Thyroid gland (tissue), 4 donors: ENCODE results near the gene RGS14.

Experiments used
- POLR2A ChIP-seq, 2 donors: fragments of 450-650 bp; IDR thresholded peaks; one replicate each; pipeline ENCODE4 v1.6.1; 2017; ENCODE audit warnings: antibody characterized with exemption in 2 of 2, mild to moderate bottlenecking in 2 of 2, moderate library complexity in 1 of 2
- TF ChIP-seq, protein P1 (sequence below), 6 experiments: fragments of 200-600 bp in 3 of 6; fragments of 450-650 bp in 3 of 6; sonication (generic) in 3 of 6; IDR thresholded peaks; one replicate each; pipeline ENCODE4 v1.5.1; 2016 to 2019; ENCODE audit warnings: antibody characterized with exemption in 6 of 6, mild to moderate bottlenecking in 2 of 6, inconsistent platforms in 1 of 6, moderate library complexity in 1 of 6

DNA sequence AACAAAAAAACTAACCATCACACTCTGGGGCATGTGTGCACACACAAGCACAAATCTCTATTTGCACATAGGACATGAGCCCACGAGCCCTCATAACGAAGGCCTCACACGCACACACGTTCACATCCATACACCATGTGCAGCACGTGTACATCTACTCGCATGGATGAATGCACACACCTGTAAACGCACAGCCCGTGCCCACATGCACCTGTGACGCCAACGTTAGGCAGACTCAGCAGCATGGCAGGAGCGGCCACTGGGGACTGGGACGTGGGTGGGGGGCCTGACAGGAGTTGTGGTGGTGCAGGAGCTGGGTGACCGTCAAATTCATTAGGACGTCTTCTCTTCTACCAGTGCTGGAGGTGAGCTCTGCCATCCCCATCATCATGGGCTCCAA lies 29.7 kb downstream of the RGS14 start:
- no peak for TF ChIP-seq POLR2A (IDR thresholded peaks at IDR 0.05)
- TF ChIP-seq, protein P1, sequence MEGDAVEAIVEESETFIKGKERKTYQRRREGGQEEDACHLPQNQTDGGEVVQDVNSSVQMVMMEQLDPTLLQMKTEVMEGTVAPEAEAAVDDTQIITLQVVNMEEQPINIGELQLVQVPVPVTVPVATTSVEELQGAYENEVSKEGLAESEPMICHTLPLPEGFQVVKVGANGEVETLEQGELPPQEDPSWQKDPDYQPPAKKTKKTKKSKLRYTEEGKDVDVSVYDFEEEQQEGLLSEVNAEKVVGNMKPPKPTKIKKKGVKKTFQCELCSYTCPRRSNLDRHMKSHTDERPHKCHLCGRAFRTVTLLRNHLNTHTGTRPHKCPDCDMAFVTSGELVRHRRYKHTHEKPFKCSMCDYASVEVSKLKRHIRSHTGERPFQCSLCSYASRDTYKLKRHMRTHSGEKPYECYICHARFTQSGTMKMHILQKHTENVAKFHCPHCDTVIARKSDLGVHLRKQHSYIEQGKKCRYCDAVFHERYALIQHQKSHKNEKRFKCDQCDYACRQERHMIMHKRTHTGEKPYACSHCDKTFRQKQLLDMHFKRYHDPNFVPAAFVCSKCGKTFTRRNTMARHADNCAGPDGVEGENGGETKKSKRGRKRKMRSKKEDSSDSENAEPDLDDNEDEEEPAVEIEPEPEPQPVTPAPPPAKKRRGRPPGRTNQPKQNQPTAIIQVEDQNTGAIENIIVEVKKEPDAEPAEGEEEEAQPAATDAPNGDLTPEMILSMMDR (IDR thresholded peaks at IDR 0.05) = no peak
